Pancreas (tissue), 10 donors: ENCODE results near the gene JUN. TPM values are rescaled to one million over a fixed set of nuclear protein-coding genes. Genes with fewer than 3 reads are reported as not detected.
A peak's percentile ranks its signal among the peaks of the same experiment; 100 is the strongest.
"Not testable (repeated sequence)": the region's sequence is repeated elsewhere in the genome, so short reads cannot be mapped to it uniquely, and the experiment has no call there.

ENCODE experiments used
- ATAC-seq, 4 donors: fragments of 200-7000 bp; cut with Tn5 transposase; one replicate each; pipeline versions ENCODE4 v1.8.0 to v1.9.1; 2020; ENCODE audit warnings: mild to moderate bottlenecking in 4 of 4, moderate library complexity in 4 of 4
- DNase-seq, 6 donors: peaks; one replicate each; pipeline ENCODE4 v3.0.0-alpha.2; 2020
- FAIRE-seq: peaks from 2 replicates; lab custom pipeline; 2012; peaks lifted over from hg19 to GRCh38; lab: Jason Lieb, UNC
- H3K27ac ChIP-seq, 4 donors: fragments of 200-600 bp; sonication (generic); 1 replicate in 3 of 4; 2 replicates in 1 of 4; pipeline versions ENCODE4 v1.5.0 to v1.8.0; 2020
- H3K27me3 ChIP-seq, 4 donors: fragments of 200-600 bp; one replicate each; pipeline ENCODE4 v1.8.0; 2021
- H3K36me3 ChIP-seq, 3 donors: fragments of 200-600 bp; sonication (generic) in 1 of 3; one replicate each; pipeline versions ENCODE4 v1.5.0 to v1.8.0; 2020 to 2021
- H3K4me1 ChIP-seq, 3 donors: fragments of 200-600 bp; one replicate each; pipeline ENCODE4 v1.8.0; 2021
- H3K4me3 ChIP-seq, 4 donors: fragments of 200-600 bp; sonication (generic) in 2 of 4; one replicate each; pipeline versions ENCODE4 v1.5.0 to v1.8.0; 2020 to 2021
- H3K9me3 ChIP-seq, 4 donors: fragments of 200-600 bp; one replicate each; pipeline ENCODE4 v1.8.0; 2021
- WGBS, 2 donors: extraction: QIAGEN DNeasy Blood & Tissue Kit; methylation state at CpG; one replicate each; pipeline ENCODE4 v1.1.7; 2013; 5-methylcytosine and 5-hydroxymethylcytosine counted together
- intact Hi-C, 3 donors: fragments of 100-400 bp; cut with DNase I; formaldehyde crosslinking; loops; one replicate each; pipeline versions ENCODE4 v1.11.1 to v1.14.2; 2022
- polyA plus RNA-seq, 2 donors: library from polyadenylated mRNA; stranded (reverse); fragments of 200-250 nt; gene quantifications; one replicate each; pipeline ENCODE4 v1.2.3, GENCODE V29; 2013
- total RNA-seq, 6 donors: library from RNA; stranded (reverse); fragmentation: NEBNext Ultra II Directional in 4 of 6; extraction: Animal tissue kit (Norgen Biotek cat#: 25700) in 4 of 6; gene quantifications; one replicate each; pipeline versions ENCODE4 v1.2.1 to v1.2.4, GENCODE V29; 2021 to 2023
- TF ChIP-seq, protein P1 (sequence below), 4 donors: fragments of 200-600 bp; sonication (generic) in 3 of 4; IDR thresholded peaks; one replicate each; pipeline versions ENCODE4 v1.5.0 to v1.8.0; 2021; ENCODE audit warnings: antibody characterized with exemption in 4 of 4
- donor health status: healthy with polysubstance abuse.
- donor health status: DM: no; HTN: no; CAD: no; lungs with moderate emphysema.
- donor health status: DM: no; HTN: no; CAD: no.
- donor health status: control.
- donor health status: control.
- donor health status: Bipolar disorder and iron deficiency.
- donor health status: DM: yes; HTN: yes; CAD: no.
- donor health status: DM: no; HTN: no; CAD: no.
- donor health status: DM: no; HTN: no; CAD: no.
- donor health status: DM: yes; HTN: yes; CAD: no.

The JUN gene
- total and polyA plus RNA-seq, 8 donors: 45.0 to 134 (median 86.2) TPM

- no peak for ATAC-seq
- 86 to 87% methylated on average over 11 of the region's 11 CpGs for WGBS, 2 donors
- DNase-seq: no peak
Observed at GRCh38 chr1:58805716-58806571, 22.1 kb upstream of the JUN start.

GRCh38 chr1:58804853-58805565 lies 21.2 kb upstream of the JUN start:
- FAIRE-seq (no peak), ATAC-seq (no peak), DNase-seq (no peak)
- Histone ChIP-seq H3K4me1 (peaks cover 0 to 19% (median 12%) of the 10 kb centered on the region in 3 donors), H3K27me3 (no peaks in the 10 kb centered on the region), H3K36me3 (no peaks in the 10 kb centered on the region), H3K9me3 (no peaks in the 10 kb centered on the region), H3K4me3 (no peak overlapping the region), H3K27ac (no peak overlapping the region)
- 62 to 65% methylated on average over 3 of the region's 3 CpGs for WGBS, 2 donors
- intact Hi-C loops: no loop called here
- TF ChIP-seq, protein P1, sequence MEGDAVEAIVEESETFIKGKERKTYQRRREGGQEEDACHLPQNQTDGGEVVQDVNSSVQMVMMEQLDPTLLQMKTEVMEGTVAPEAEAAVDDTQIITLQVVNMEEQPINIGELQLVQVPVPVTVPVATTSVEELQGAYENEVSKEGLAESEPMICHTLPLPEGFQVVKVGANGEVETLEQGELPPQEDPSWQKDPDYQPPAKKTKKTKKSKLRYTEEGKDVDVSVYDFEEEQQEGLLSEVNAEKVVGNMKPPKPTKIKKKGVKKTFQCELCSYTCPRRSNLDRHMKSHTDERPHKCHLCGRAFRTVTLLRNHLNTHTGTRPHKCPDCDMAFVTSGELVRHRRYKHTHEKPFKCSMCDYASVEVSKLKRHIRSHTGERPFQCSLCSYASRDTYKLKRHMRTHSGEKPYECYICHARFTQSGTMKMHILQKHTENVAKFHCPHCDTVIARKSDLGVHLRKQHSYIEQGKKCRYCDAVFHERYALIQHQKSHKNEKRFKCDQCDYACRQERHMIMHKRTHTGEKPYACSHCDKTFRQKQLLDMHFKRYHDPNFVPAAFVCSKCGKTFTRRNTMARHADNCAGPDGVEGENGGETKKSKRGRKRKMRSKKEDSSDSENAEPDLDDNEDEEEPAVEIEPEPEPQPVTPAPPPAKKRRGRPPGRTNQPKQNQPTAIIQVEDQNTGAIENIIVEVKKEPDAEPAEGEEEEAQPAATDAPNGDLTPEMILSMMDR (IDR thresholded peaks at IDR 0.05): no peak

More at GRCh38 chr1:58805716-58806571, 22.1 kb upstream of the JUN start:
- intact Hi-C loops: no loop called here
- Histone ChIP-seq H3K27ac (no peak overlapping the region), H3K4me1 (peaks cover 0 to 19% (median 12%) of the 10 kb centered on the region in 3 donors), H3K27me3 (no peaks in the 10 kb centered on the region), H3K4me3 (no peak overlapping the region), H3K36me3 (no peaks in the 10 kb centered on the region), H3K9me3 (no peaks in the 10 kb centered on the region)
- TF ChIP-seq, protein P1 (IDR thresholded peaks at IDR 0.05): no peak
- FAIRE-seq: peak; percentile 20

DNA sequence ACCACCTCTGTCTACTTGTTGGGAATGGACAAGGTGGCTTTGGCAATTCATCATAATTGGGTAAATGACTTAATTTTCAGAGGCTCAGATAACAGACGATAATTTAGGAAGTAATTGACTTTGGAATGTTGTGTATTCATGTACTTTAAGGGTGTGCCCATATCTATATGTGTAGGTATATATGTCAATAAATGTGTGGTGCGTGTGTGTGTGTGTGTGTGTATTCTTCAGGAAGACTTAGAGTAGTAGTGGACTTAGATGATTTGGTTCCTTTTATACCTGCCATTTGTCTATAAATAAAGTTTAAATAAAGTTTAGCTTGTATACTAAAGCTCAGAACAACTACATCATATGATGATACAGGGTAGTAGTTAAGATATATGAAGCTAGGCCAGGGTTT lies 20.0 kb upstream of the JUN start:
- H3K27me3 ChIP-seq: no peaks in the 10 kb centered on the region
- FAIRE-seq: no peak
- TF ChIP-seq, protein P1 (IDR thresholded peaks at IDR 0.05): no peak
- H3K9me3 ChIP-seq: no peaks in the 10 kb centered on the region
- no peaks in the 10 kb centered on the region for H3K36me3 ChIP-seq
- intact Hi-C loops: no loop called here
- peaks cover 0 to 13% (median 6%) of the 10 kb centered on the region in 3 donors for H3K4me1 ChIP-seq
- no peak overlapping the region for H3K4me3 ChIP-seq
- DNase-seq: no peak
- 78 to 79% methylated on average over 2 of the region's 2 CpGs for WGBS, 2 donors
- ATAC-seq: no peak
- H3K27ac ChIP-seq: no peak overlapping the region

DNA sequence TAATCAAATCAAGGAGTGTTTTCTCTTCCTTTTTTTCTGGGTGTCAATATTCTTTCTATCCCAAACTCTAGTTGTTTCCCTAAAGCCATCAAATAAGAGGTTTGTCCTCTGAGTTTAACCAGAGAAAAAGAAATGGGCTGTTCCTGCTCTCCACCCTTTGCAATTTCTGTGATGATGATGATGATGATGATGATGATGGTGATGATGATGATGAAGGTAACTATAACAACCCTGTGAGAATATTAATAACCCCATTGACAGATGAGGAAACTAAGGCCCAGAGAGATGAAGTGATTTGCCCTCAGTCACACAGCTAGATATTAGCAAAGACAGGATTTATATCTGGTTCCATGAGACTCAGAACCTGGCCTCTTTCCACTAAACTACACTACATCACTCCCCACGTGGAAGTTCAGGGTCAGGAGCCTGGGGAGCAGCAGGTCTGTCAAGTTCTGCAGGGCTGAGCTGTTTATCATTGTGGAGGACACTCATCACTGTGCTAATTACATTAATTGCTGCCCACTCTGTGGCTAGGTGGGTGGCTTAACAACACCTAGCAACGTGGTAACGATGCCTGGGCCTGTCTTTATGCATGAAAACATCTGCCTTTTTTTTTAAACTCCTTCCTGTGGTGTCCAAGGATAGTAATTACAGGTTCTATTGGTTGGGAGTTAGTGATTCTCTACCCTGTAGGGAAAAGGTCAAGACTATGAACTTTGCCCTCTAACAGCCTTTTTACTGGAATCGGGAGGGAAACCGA lies 19.0 kb upstream of the JUN start:
- Histone ChIP-seq H3K27me3 (no peaks in the 10 kb centered on the region), H3K4me1 (peaks cover 0 to 13% (median 6%) of the 10 kb centered on the region in 3 donors), H3K36me3 (no peaks in the 10 kb centered on the region), H3K4me3 (no peak overlapping the region), H3K9me3 (no peaks in the 10 kb centered on the region), H3K27ac (no peak overlapping the region)
- ATAC-seq (peak; percentile 63 to 79 (median 67)), DNase-seq (no peak), FAIRE-seq (no peak)
- intact Hi-C loops: no loop called here
- TF ChIP-seq, protein P1 (IDR thresholded peaks at IDR 0.05): no peak
- 32 to 39% methylated on average over 5 of the region's 5 CpGs for WGBS, 2 donors

- DNase-seq, H3K27ac ChIP-seq: not testable (repeated sequence)
- peaks cover 0 to 13% (median 6%) of the 10 kb centered on the region in 3 donors for H3K4me1 ChIP-seq
Observed at GRCh38 chr1:58801286-58801685, 17.4 kb upstream of the JUN start.

More at GRCh38 chr1:58801286-58801685, 17.4 kb upstream of the JUN start:
- H3K9me3 ChIP-seq, H3K4me3 ChIP-seq, H3K27me3 ChIP-seq, intact Hi-C loops, ATAC-seq, H3K36me3 ChIP-seq, FAIRE-seq: not testable (repeated sequence)
- 83 to 95% methylated on average over 1 of the region's 1 CpG for WGBS, 2 donors
